Peyer's patch (tissue), 4 donors: Measurements from ENCODE around the gene RRP9. TPM values are rescaled to one million over a fixed set of nuclear protein-coding genes. Genes with fewer than 3 reads are reported as not detected.

Source experiments
- DNase-seq, 3 donors: peaks; one replicate each; pipeline ENCODE4 v3.0.0-alpha.2; 2017 to 2019
- H3K27ac ChIP-seq, 4 donors: fragments of 200-600 bp; sonication (generic); one replicate each; pipeline ENCODE4 v1.5.1; 2016 to 2019
- H3K27me3 ChIP-seq, 2 donors: fragments of 200-600 bp; sonication (generic); one replicate each; pipeline ENCODE4 v1.5.1; 2019
- H3K36me3 ChIP-seq, 3 donors: fragments of 200-600 bp; sonication (generic); one replicate each; pipeline ENCODE4 v1.5.1; 2016 to 2019
- H3K4me1 ChIP-seq, 4 donors: fragments of 200-600 bp; sonication (generic); one replicate each; pipeline ENCODE4 v1.5.1; 2016 to 2019
- H3K4me3 ChIP-seq, 4 donors: fragments of 200-600 bp; sonication (generic); 1 replicate in 3 of 4; 2 replicates in 1 of 4; pipeline ENCODE4 v1.5.1; 2016 to 2019; ENCODE audit warnings: mild to moderate bottlenecking in 1 of 4
- H3K9me3 ChIP-seq, 4 donors: fragments of 200-600 bp; sonication (generic); one replicate each; pipeline ENCODE4 v1.5.1; 2016 to 2019; ENCODE audit warnings: mild to moderate bottlenecking in 1 of 4
- POLR2A ChIP-seq, 2 donors: fragments of 450-650 bp; IDR thresholded peaks; one replicate each; pipeline ENCODE4 v1.5.1; 2017; ENCODE audit warnings: antibody characterized with exemption in 2 of 2, mild to moderate bottlenecking in 2 of 2, moderate library complexity in 2 of 2
- total RNA-seq, 4 donors: library from RNA; depleted of rRNA; stranded (reverse); fragments of >200 nt; gene quantifications; one replicate each; pipeline ENCODE4 v1.1.0, GENCODE V29; 2016
- TF ChIP-seq, protein P1 (sequence below), 6 experiments: fragments of 450-650 bp in 4 of 6; fragments of 200-600 bp in 2 of 6; sonication (generic) in 1 of 6; IDR thresholded peaks; one replicate each; pipeline ENCODE4 v1.5.1; 2017 to 2019; ENCODE audit warnings: antibody characterized with exemption in 6 of 6, mild to moderate bottlenecking in 3 of 6, moderate library complexity in 1 of 6

The RRP9 gene
- total RNA-seq, 4 donors from 2014 or later = 4.7 to 17.3 (median 7.7) TPM

DNA sequence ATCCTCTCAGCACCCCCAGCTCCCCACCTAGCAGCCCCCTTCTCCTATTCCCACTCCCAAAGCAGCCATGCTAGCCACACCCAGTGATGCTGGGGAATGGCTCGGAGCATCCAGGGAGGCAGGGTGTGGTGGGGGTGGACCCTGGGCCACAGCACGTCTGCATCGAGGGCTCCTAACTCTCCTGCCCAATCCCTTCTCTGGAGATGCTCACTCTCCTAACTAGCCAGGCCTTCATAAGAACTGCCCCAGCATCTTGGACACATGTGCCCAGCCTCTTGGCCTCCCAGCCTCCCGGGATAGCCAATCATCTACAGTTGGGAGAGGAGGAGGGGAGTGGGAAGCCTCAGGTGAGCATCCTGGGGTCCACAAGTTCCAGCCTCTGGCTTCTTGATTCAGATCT lies 22.8 kb upstream of the RRP9 start:
- H3K4me1 ChIP-seq = peaks cover 0 to 23% (median 7%) of the 10 kb centered on the region in 4 donors
- DNase-seq = no peak
- H3K27ac ChIP-seq = no peak overlapping the region
- H3K27me3 ChIP-seq = no peaks in the 10 kb centered on the region
- H3K9me3 ChIP-seq = no peaks in the 10 kb centered on the region
- no peak for TF ChIP-seq POLR2A (IDR thresholded peaks at IDR 0.05)
- TF ChIP-seq, protein P1, sequence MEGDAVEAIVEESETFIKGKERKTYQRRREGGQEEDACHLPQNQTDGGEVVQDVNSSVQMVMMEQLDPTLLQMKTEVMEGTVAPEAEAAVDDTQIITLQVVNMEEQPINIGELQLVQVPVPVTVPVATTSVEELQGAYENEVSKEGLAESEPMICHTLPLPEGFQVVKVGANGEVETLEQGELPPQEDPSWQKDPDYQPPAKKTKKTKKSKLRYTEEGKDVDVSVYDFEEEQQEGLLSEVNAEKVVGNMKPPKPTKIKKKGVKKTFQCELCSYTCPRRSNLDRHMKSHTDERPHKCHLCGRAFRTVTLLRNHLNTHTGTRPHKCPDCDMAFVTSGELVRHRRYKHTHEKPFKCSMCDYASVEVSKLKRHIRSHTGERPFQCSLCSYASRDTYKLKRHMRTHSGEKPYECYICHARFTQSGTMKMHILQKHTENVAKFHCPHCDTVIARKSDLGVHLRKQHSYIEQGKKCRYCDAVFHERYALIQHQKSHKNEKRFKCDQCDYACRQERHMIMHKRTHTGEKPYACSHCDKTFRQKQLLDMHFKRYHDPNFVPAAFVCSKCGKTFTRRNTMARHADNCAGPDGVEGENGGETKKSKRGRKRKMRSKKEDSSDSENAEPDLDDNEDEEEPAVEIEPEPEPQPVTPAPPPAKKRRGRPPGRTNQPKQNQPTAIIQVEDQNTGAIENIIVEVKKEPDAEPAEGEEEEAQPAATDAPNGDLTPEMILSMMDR (IDR thresholded peaks at IDR 0.05) = no peak
- peaks cover 0 to 4% (median 0%) of the 10 kb centered on the region in 3 donors for H3K36me3 ChIP-seq
- no peak overlapping the region for H3K4me3 ChIP-seq

DNA sequence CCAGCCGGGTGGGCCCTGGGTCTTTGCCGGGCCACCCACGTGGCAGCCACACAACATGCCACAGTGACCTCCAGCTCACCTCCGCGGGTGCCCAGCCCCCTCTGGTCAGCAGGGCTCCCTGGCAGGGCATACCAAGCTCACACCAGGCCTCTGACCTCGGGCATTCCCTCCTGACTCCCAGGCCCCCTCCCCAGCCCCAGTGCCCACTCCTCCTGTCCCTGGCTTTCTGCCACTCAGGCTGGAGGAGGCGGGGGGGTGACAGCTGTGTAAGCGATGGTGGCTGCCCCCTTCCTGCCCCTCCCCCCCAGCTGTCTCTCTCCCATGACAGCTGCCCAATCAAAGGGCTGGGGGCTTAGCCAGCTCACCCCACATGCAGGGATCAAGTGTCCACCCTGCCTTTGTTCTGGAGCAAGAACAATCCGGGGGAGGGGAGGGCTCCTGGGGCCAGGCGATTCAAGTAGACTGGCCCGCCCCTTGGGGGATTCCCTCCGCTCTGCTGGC lies 22.3 kb upstream of the RRP9 start:
- Histone ChIP-seq H3K4me3 (no peak overlapping the region), H3K27ac (no peak overlapping the region), H3K27me3 (no peaks in the 10 kb centered on the region), H3K4me1 (peaks cover 0 to 23% (median 7%) of the 10 kb centered on the region in 4 donors), H3K9me3 (no peaks in the 10 kb centered on the region), H3K36me3 (peaks cover 0 to 6% (median 0%) of the 10 kb centered on the region in 3 donors)
- no peak for DNase-seq
- TF ChIP-seq POLR2A (IDR thresholded peaks at IDR 0.05) = no peak
- TF ChIP-seq, protein P1 (IDR thresholded peaks at IDR 0.05) = no peak

DNA sequence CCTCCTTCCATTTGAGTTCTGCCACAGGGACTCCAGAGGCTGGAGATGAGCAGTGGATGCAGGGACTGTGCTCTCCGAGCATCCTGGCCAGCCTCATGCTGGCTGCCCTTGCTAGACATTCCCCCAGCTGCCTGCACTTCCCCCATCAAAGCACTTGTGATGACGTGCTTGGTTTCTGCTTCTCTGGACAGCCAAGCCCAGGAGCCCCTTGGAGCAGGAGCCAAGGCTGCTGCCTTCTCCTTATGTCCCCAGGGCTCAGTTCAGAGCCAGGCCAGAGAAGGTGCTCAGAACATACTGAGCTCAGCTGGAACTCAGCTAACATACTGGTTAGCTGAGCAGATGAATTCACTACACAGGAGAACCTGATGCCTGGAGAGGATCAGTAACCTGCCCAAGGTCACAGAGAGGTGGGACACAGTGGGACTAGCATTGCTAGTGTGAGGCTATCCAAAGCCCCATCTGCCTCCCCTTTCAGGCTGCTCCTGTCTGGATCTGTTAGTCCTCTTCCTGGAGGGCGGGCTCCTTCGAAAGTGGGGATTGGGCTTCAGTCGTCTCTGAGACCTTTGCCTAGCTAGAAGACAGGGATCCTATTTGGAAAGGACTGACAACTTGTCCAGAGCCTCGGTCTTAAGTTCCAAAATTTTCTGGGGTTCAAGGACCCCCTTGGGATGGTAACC lies 21.3 kb upstream of the RRP9 start:
- Histone ChIP-seq H3K27me3 (no peaks in the 10 kb centered on the region), H3K27ac (no peak overlapping the region), H3K36me3 (peaks cover 0 to 7% (median 0%) of the 10 kb centered on the region in 3 donors), H3K9me3 (no peaks in the 10 kb centered on the region), H3K4me3 (no peak overlapping the region), H3K4me1 (peaks cover 0 to 15% (median 5%) of the 10 kb centered on the region in 4 donors)
- no peak for TF ChIP-seq POLR2A (IDR thresholded peaks at IDR 0.05)
- TF ChIP-seq, protein P1 (IDR thresholded peaks at IDR 0.05) = no peak
- no peak for DNase-seq

DNA sequence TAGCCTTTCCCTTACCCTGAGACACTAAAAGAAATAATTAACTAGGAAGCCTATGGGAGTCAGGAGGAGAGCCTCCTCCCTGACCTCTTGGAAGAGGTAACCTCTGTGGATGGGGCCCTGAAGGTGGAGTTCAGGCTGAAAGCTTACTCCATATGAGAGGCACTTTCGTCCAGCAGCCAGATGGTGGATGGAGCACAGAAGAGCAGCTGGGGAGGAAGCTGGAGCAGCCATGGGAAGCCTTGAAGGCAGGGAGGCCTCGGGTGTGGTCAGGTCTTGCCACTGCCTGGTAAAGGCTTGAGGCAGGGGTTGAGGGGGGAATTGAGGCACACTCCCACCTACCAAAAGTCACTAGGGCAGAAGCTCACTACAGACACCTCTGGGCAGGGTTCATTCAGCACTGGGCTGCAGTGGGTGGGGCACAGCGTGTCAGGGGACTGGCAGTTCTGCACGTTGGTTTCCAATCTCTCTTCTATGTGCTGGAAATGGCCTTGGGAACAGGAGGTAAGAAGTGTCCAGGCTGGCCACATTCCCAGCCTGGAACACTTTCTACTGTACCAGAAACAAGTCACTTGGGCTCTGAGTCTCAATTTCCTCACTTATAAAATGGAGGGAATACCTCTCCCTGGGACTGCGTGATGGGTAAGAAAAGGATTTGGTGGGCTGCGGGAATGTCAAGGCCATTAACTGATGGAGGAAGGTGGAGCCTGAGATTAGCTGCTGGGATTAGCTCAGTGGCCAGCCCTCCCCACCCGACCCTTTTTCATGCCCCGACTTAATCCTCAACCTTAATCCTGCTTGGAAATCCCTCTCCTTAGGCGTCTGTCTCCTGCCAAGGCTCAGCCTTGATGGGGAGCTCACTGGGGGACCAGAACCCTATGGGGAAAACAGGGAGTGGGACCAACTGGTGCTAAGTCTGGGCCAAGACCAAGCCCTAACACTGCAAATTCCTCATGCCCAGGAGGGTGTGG lies 20.2 kb upstream of the RRP9 start:
- no peak overlapping the region for H3K4me3 ChIP-seq
- no peaks in the 10 kb centered on the region for H3K9me3 ChIP-seq
- H3K27me3 ChIP-seq = no peaks in the 10 kb centered on the region
- peaks cover 0 to 10% (median 3%) of the 10 kb centered on the region in 4 donors for H3K4me1 ChIP-seq
- TF ChIP-seq, protein P1 (IDR thresholded peaks at IDR 0.05) = no peak
- TF ChIP-seq POLR2A (IDR thresholded peaks at IDR 0.05) = no peak
- no peak for DNase-seq
- H3K36me3 ChIP-seq = peaks cover 0 to 7% (median 0%) of the 10 kb centered on the region in 3 donors
- H3K27ac ChIP-seq = no peak overlapping the region

DNA sequence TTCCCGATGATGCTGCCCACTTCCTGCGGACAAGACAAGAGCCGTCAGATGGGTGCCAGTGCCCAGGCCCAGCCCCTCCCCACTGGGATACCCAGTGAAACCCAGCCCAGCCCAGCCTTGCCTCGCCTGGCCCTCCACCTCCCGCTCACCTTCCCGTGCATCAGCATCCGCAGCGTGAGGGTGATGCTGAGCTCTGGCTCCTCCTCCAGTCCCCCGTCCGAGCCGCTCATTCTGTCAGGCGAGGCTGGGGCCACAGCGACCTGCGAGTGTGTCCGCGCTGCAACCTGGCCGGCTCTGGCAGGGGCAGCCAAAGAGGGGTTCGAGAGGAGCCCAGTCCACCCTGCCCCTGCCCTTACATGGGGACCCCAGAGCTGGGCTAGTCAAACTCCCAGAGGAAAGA lies 19.3 kb upstream of the RRP9 start:
- H3K4me1 ChIP-seq = peaks cover 0 to 10% (median 4%) of the 10 kb centered on the region in 4 donors
- no peaks in the 10 kb centered on the region for H3K9me3 ChIP-seq
- peaks cover 0 to 7% (median 0%) of the 10 kb centered on the region in 3 donors for H3K36me3 ChIP-seq
- H3K27me3 ChIP-seq = no peaks in the 10 kb centered on the region
- no peak for DNase-seq
- H3K4me3 ChIP-seq = no peak overlapping the region
- H3K27ac ChIP-seq = no peak overlapping the region
- TF ChIP-seq, protein P1 (IDR thresholded peaks at IDR 0.05) = no peak
- no peak for TF ChIP-seq POLR2A (IDR thresholded peaks at IDR 0.05)
